ENCODE results near the gene CLIP4. TPM values are rescaled to one million over a fixed set of nuclear protein-coding genes. Genes with fewer than 3 reads are reported as not detected.

Gene CLIP4
- total and polyA plus RNA-seq, 10 of the 15 experiments (the other 5 are each of a cell fraction or from before 2014, with no cell fraction given) = 5.5 to 34.9 (median 16.8) TPM

GRCh38 chr2:29079887-29080286 lies 35.3 kb upstream of the CLIP4 start:
- ChIA-PET RAD21 (ENCODE audit: unreplicated experiment) (no interaction called here), SMC1A (ENCODE audit: uncharacterized antibody, unreplicated experiment) (interaction anchor here (0.7 to 1.3 kb wide), 2 partner anchors 28 to 70 kb away, joined by 3 read pairs; no protein-coding TSS in a partner anchor), CTCF (interaction anchor here (1.4 kb wide), 1 partner anchor 9 kb away, joined by 3 read pairs; no protein-coding TSS in a partner anchor), POLR2A (no interaction called here)
- Histone ChIP-seq H3K79me2 (ENCODE audit: control insufficient read depth, insufficient read depth, low read length) (no peaks in the 10 kb centered on the region), H3K36me3 (ENCODE audit: control insufficient read depth in 2 of 2, insufficient read depth in 2 of 2, low read length in 1 of 2) (no peaks in the 10 kb centered on the region; a peak in 1 of 4 replicates), H3K4me1 (ENCODE audit: control insufficient read depth, insufficient read depth, low read length) (peaks cover 16% of the 10 kb centered on the region), H3K9ac (ENCODE audit: control insufficient read depth, insufficient read depth, low read length) (no peak overlapping the region), H4K20me1 (ENCODE audit: control insufficient read depth, insufficient read depth) (no peaks in the 10 kb centered on the region), H3K4me3 (no peak overlapping the region), H3K9me3 (replicated peaks; ENCODE audit: control insufficient read depth, insufficient read depth, low read length) (peaks cover 5% of the 10 kb centered on the region; the same call in 1 of the 3 replicates), H2AFZ (ENCODE audit: control insufficient read depth, low read depth, low read length) (no peak overlapping the region), H3K4me2 (ENCODE audit: control insufficient read depth, insufficient read depth) (no peak overlapping the region), H3K27ac (ENCODE audit: control insufficient read depth, insufficient read depth) (no peak overlapping the region), H3K27me3 (replicated peaks in 1 of 2; ENCODE audit: control insufficient read depth in 2 of 2, insufficient read depth in 2 of 2, low read length in 1 of 2) (no peaks in the 10 kb centered on the region)
- WGBS (ENCODE audit: insufficient coverage, insufficient replicate concordance, low lambda C conversion rate, missing lambda C conversion rate) = 96% methylated on average over 7 of the region's 7 CpGs
- DNase-seq (ENCODE audit: low read depth, low spot score) (no peak), ATAC-seq (no peak), FAIRE-seq (no peak)
- no peak for TF ChIP-seq SRF (IDR thresholded peaks at IDR 0.05; ENCODE audit: low read depth in 2 of 2, low read length in 2 of 2)
- intact Hi-C loops (cut with micrococcal nuclease; ENCODE audit: unreplicated experiment) (no loop called here), in situ Hi-C loops (cut with MboI) (no loop called here)
- no TSS peak for BruUV-seq (replicated peaks)

GRCh38 chr2:29080886-29081743 lies 34.1 kb upstream of the CLIP4 start:
- ATAC-seq = no peak
- H3K4me2 ChIP-seq (ENCODE audit: control insufficient read depth, insufficient read depth) = no peak overlapping the region
- peaks cover 16% of the 10 kb centered on the region for H3K4me1 ChIP-seq (ENCODE audit: control insufficient read depth, insufficient read depth, low read length)
- no peak overlapping the region for H2AFZ ChIP-seq (ENCODE audit: control insufficient read depth, low read depth, low read length)
- WGBS (ENCODE audit: insufficient coverage, insufficient replicate concordance, low lambda C conversion rate, missing lambda C conversion rate) = 81% methylated on average over 12 of the region's 12 CpGs
- ChIA-PET POLR2A (interaction anchor here (0.7 kb wide), 1 partner anchor 350 kb away, joined by 5 read pairs; no protein-coding TSS in a partner anchor), SMC1A (ENCODE audit: uncharacterized antibody, unreplicated experiment) (interaction anchor here (1.3 kb wide), 1 partner anchor 26 kb away, joined by 3 read pairs; no protein-coding TSS in a partner anchor), RAD21 (ENCODE audit: unreplicated experiment) (no interaction called here), CTCF (interaction anchor here (1.4 kb wide), 1 partner anchor 8 kb away, joined by 3 read pairs; no protein-coding TSS in a partner anchor)
- no peak overlapping the region for H3K9ac ChIP-seq (ENCODE audit: control insufficient read depth, insufficient read depth, low read length)
- H3K27me3 ChIP-seq (replicated peaks in 1 of 2; ENCODE audit: control insufficient read depth in 2 of 2, insufficient read depth in 2 of 2, low read length in 1 of 2) = no peaks in the 10 kb centered on the region
- H3K4me3 ChIP-seq = no peak overlapping the region
- no peak overlapping the region for H3K27ac ChIP-seq (ENCODE audit: control insufficient read depth, insufficient read depth)
- in situ Hi-C loops (cut with MboI) = no loop called here
- H3K36me3 ChIP-seq (ENCODE audit: control insufficient read depth in 2 of 2, insufficient read depth in 2 of 2, low read length in 1 of 2) = no peaks in the 10 kb centered on the region; a peak in 1 of 4 replicates
- H3K79me2 ChIP-seq (ENCODE audit: control insufficient read depth, insufficient read depth, low read length) = no peaks in the 10 kb centered on the region
- H3K9me3 ChIP-seq (replicated peaks; ENCODE audit: control insufficient read depth, insufficient read depth, low read length) = peaks cover 5% of the 10 kb centered on the region; the same call in 1 of the 3 replicates
- no peak for DNase-seq (ENCODE audit: low read depth, low spot score)
- no peaks in the 10 kb centered on the region for H4K20me1 ChIP-seq (ENCODE audit: control insufficient read depth, insufficient read depth)
- intact Hi-C loops (cut with micrococcal nuclease; ENCODE audit: unreplicated experiment) = no loop called here
- no peak for FAIRE-seq
- BruUV-seq (replicated peaks) = no TSS peak
- TF ChIP-seq E4F1 (IDR thresholded peaks at IDR 0.05; ENCODE audit: borderline replicate concordance, partially characterized antibody) (no peak), IRF3 (IDR thresholded peaks at IDR 0.05) (no peak), PAX8 (IDR thresholded peaks at IDR 0.05) (no peak), ATF2 (IDR thresholded peaks at IDR 0.05; ENCODE audit: low read length) (no peak), RBBP5 (conservative IDR thresholded peaks at IDR 0.05) (no peak), SREBF2 (IDR thresholded peaks at IDR 0.05; ENCODE audit: low read length) (no peak)

All from GM12878 (cell line).